OCI-LY7 (cell line): Measurements from ENCODE around the gene MBNL3.

Source experiments
- EZH2phosphoT487 ChIP-seq: fragments of 200-600 bp; sonication (generic); IDR thresholded peaks from 2 replicates; pipeline ENCODE4 v1.6.1; 2018; ENCODE audit warnings: low read depth, borderline replicate concordance, mild to moderate bottlenecking, mixed run types, antibody characterized with exemption, low read length, moderate library complexity, mixed read lengths
- TF ChIP-seq, protein P1 (sequence below): fragments of 200-600 bp; sonication (generic); conservative IDR thresholded peaks from 2 replicates; pipeline ENCODE4 v1.5.1; 2014; ENCODE audit warnings: mild to moderate bottlenecking, antibody characterized with exemption, low read length, moderate library complexity, mixed read lengths

DNA sequence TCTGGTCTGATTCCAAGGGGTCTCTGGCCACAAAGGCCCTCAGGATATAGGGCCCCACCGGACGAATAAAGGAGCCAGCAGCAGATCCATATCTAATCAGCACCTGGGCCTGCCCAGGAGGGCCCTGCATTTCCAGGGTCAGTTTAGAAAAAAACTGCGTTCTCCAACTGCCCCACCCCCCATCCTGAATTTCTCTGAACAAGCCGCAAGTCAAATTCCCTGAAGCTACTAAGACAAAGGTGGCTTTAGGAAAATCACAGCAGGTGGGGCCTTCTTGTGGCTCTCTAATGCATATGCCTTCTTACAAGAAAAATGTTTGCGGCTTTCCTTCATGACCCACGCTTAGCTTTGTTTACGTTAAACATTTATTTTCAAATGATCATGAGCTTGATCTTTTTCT, 76.6 kb downstream of the MBNL3 start:
- TF ChIP-seq, protein P1, sequence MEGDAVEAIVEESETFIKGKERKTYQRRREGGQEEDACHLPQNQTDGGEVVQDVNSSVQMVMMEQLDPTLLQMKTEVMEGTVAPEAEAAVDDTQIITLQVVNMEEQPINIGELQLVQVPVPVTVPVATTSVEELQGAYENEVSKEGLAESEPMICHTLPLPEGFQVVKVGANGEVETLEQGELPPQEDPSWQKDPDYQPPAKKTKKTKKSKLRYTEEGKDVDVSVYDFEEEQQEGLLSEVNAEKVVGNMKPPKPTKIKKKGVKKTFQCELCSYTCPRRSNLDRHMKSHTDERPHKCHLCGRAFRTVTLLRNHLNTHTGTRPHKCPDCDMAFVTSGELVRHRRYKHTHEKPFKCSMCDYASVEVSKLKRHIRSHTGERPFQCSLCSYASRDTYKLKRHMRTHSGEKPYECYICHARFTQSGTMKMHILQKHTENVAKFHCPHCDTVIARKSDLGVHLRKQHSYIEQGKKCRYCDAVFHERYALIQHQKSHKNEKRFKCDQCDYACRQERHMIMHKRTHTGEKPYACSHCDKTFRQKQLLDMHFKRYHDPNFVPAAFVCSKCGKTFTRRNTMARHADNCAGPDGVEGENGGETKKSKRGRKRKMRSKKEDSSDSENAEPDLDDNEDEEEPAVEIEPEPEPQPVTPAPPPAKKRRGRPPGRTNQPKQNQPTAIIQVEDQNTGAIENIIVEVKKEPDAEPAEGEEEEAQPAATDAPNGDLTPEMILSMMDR, result no peak
- TF ChIP-seq EZH2phosphoT487, result no peak
